HepG2 (cell line): Measurements from ENCODE around the gene PML. TPM values are rescaled to one million over a fixed set of nuclear protein-coding genes. Genes with fewer than 3 reads are reported as not detected.

Experiments used
- ATAC-seq: fragments of 200-7000 bp; cut with Tn5 transposase; 3 replicates; pipeline ENCODE4 v1.9.1; 2020; ENCODE audit warnings: mild to moderate bottlenecking, moderate library complexity
- BruUV-seq: library from RNA; stranded (reverse); fragments of 400-500 nt; replicated peaks from 2 replicates; lab custom pipeline; 2021; lab: Mats Ljungman, UMichigan
- CTCF ChIA-PET: fragments of 300-600 bp; formaldehyde crosslinking; extraction: SDS; loops from one replicate; lab custom pipeline; 2021; ENCODE audit warnings: low total read pairs, inconsistent platforms, low intra/inter-chr PET ratio; lab: Yijun Ruan, JAX
- POLR2A ChIA-PET: fragments of 350-600 bp; sonication (Branson Sonifier 250); formaldehyde crosslinking; loops from one replicate; lab custom pipeline; 2020; ENCODE audit warnings: antibody characterized with exemption, inconsistent platforms; lab: Yijun Ruan, JAX
- DNase-seq: peaks from one replicate; pipeline ENCODE4 v3.0.0-alpha.2; 2015; ENCODE audit warnings: low spot score
- FAIRE-seq: peaks from 3 replicates; lab custom pipeline; 2011; peaks lifted over from hg19 to GRCh38; lab: Jason Lieb, UNC
- H2AFZ ChIP-seq: one replicate; pipeline ENCODE4 v1.6.1; 2011; ENCODE audit warnings: low read length, inconsistent platforms
- H3K27ac ChIP-seq: fragments of 300-600 bp; 3 replicates; pipeline ENCODE4 v1.8.0; 2011; ENCODE audit warnings: mixed run types, mild to moderate bottlenecking, mixed read lengths, low read length, inconsistent platforms; ENCODE audit not compliant: insufficient read depth; ENCODE audit errors: extremely low read length
- H3K27me3 ChIP-seq, 2 experiments: fragments of 200-600 bp in 1 of 2; 2 replicates in 1 of 2; 3 replicates in 1 of 2; pipeline versions ENCODE4 v1.6.0 to v1.8.0; 2011; ENCODE audit warnings: low read length in 2 of 2, mild to moderate bottlenecking in 2 of 2, moderate library complexity in 2 of 2, inconsistent platforms in 1 of 2; ENCODE audit not compliant: insufficient read depth in 2 of 2, control insufficient read depth in 1 of 2
- H3K36me3 ChIP-seq, 2 experiments: fragments of 200-600 bp in 1 of 2; replicated peaks in 1 of 2; 2 replicates in 1 of 2; 3 replicates in 1 of 2; pipeline versions ENCODE4 v1.5.1 to v1.8.0; 2011; ENCODE audit warnings: low read length in 2 of 2, inconsistent platforms in 1 of 2; ENCODE audit not compliant: insufficient read depth in 2 of 2, control insufficient read depth in 1 of 2
- H3K4me1 ChIP-seq: 2 replicates; pipeline ENCODE4 v1.5.1; 2012; ENCODE audit warnings: low read length, inconsistent platforms; ENCODE audit not compliant: insufficient read depth
- H3K4me2 ChIP-seq: 2 replicates; pipeline ENCODE4 v1.6.0; 2011; ENCODE audit warnings: low read depth, low read length, inconsistent platforms
- H3K4me3 ChIP-seq, 3 experiments: fragments of 200-600 bp in 1 of 3; sonication (generic), shearing (Covaris generic) in 1 of 3; replicated peaks in 1 of 3; 2 replicates each; pipeline ENCODE4 v1.5.1; 2011 to 2016; ENCODE audit warnings: low read length in 3 of 3, inconsistent platforms in 2 of 3, low read depth in 2 of 3, mild to moderate bottlenecking in 2 of 3, control low read depth in 1 of 3, mixed read lengths in 1 of 3; ENCODE audit not compliant: insufficient read depth in 1 of 3
- H3K79me2 ChIP-seq: one replicate; pipeline ENCODE4 v1.6.1; 2011; ENCODE audit warnings: low read length, inconsistent platforms; ENCODE audit not compliant: insufficient read depth
- H3K9ac ChIP-seq: 2 replicates; pipeline ENCODE4 v1.6.0; 2011; ENCODE audit warnings: mild to moderate bottlenecking, low read depth, low read length, inconsistent platforms; ENCODE audit not compliant: insufficient read depth
- H3K9me3 ChIP-seq: 2 replicates; pipeline ENCODE4 v1.5.1; 2012; ENCODE audit warnings: mild to moderate bottlenecking, low read length
- H4K20me1 ChIP-seq: 2 replicates; pipeline ENCODE4 v1.6.0; 2011; ENCODE audit warnings: inconsistent platforms, mild to moderate bottlenecking, low read length, moderate library complexity; ENCODE audit not compliant: insufficient read depth
- ARID5B ChIP-seq: IDR thresholded peaks from 2 replicates; pipeline ENCODE4 v1.4.0; 2020; ENCODE audit warnings: mild to moderate bottlenecking, missing genetic modification reagents
- CAMTA2 ChIP-seq: sonication (generic); formaldehyde crosslinking; IDR thresholded peaks from 2 replicates; pipeline ENCODE4 v1.4.0; 2020; ENCODE audit warnings: mild to moderate bottlenecking, missing genetic modification reagents, borderline replicate concordance
- PLRG1 ChIP-seq: fragments of 450-650 bp; conservative IDR thresholded peaks from 2 replicates; pipeline ENCODE4 v1.6.1; 2016
- THAP7 ChIP-seq: sonication (generic); formaldehyde crosslinking; IDR thresholded peaks from 2 replicates; pipeline ENCODE4 v1.8.1; 2023; ENCODE audit warnings: mild to moderate bottlenecking, missing genetic modification reagents
- U2AF1 ChIP-seq: fragments of 200-400 bp; formaldehyde crosslinking; optimal IDR thresholded peaks from 2 replicates; pipeline ENCODE3; 2017; ENCODE audit warnings: mild to moderate bottlenecking, low read depth, low read length
- ZNF362 ChIP-seq: sonication (generic); formaldehyde crosslinking; IDR thresholded peaks from 2 replicates; pipeline ENCODE4 v1.4.0; 2020; ENCODE audit warnings: missing genetic modification reagents, mild to moderate bottlenecking, borderline replicate concordance
- WGBS: methylation state at CpG from one replicate; pipeline ENCODE4 v1.1.6; 2017; ENCODE audit warnings: low lambda C conversion rate; 5-methylcytosine and 5-hydroxymethylcytosine counted together
- in situ Hi-C: cut with HindIII; loops from 2 replicates; pipeline ENCODE4 v1.10.0; 2017; ENCODE audit warnings: low pct_unique_long_range_greater_than_20kb; ENCODE audit not compliant: extremely low pct_ligation_motif_present
- intact Hi-C: fragments of 100-400 bp; cut with micrococcal nuclease; formaldehyde crosslinking; loops from one replicate; pipeline ENCODE4 v1.10.0; 2022; ENCODE audit not compliant: unreplicated experiment
- polyA plus RNA-seq, 8 experiments: library from polyadenylated mRNA; depleted of rRNA in 3 of 8; stranded (reverse) in 7 of 8; unstranded in 1 of 8; fragments of >200 nt; fragmentation: Illumina TruSeq in 4 of 8; extraction: Trizol in 4 of 8; gene quantifications; 2 replicates each; pipeline versions ENCODE4 v1.2.1 to v1.2.3, GENCODE V29; 2011 to 2016; ENCODE audit warnings: low read depth in 4 of 8, missing spikeins in 1 of 8, mixed read lengths in 1 of 8; ENCODE audit not compliant: insufficient read depth in 1 of 8
- total RNA-seq, 5 experiments: library from RNA; depleted of rRNA; stranded (reverse); fragments of >200 nt; fragmentation: Illumina TruSeq; extraction: Trizol; gene quantifications; 2 replicates each; pipeline ENCODE4 v1.2.3, GENCODE V29; 2016; ENCODE audit warnings: low read depth in 1 of 5

The PML gene
- total and polyA plus RNA-seq, 2 of the 13 experiments (the other 11 are each of a cell fraction or from before 2014, with no cell fraction given), result 2.9 to 3.9 TPM

- H3K79me2 ChIP-seq, result no peaks in the 10 kb centered on the region
- no peaks in the 10 kb centered on the region for H3K9me3 ChIP-seq
- DNase-seq (no peak), ATAC-seq (no peak), FAIRE-seq (no peak)
- H3K9ac ChIP-seq, result no peak overlapping the region
- H3K27ac ChIP-seq, result no peak overlapping the region
- ChIA-PET CTCF (no interaction called here), POLR2A (no interaction called here)
- H3K4me2 ChIP-seq, result no peak overlapping the region
- no peaks in the 10 kb centered on the region for H3K4me1 ChIP-seq
- no peak overlapping the region for H3K4me3 ChIP-seq
- intact Hi-C loops (no loop called here), in situ Hi-C loops (no loop called here)
- no peak overlapping the region for H2AFZ ChIP-seq
- 62% methylated on average over 8 of the region's 8 CpGs for WGBS
- H3K27me3 ChIP-seq, result peaks cover 2 to 15% of the 10 kb centered on the region in 2 experiments; a peak in 4 of 5 replicates
- no TSS peak for BruUV-seq
- H3K36me3 ChIP-seq, result no peaks in the 10 kb centered on the region
- TF ChIP-seq ZNF362 (CRISPR knock-in tag) (no peak), U2AF1 (no peak), PLRG1 (no peak), CAMTA2 (CRISPR knock-in tag) (no peak), THAP7 (no peak), ARID5B (CRISPR knock-in tag) (no peak)
- H4K20me1 ChIP-seq, result no peaks in the 10 kb centered on the region
Observed at GRCh38 chr15:73959012-73959581, 35.4 kb upstream of the PML start.
